Type B pancreatic cell (in vitro differentiated cells): Measurements from ENCODE around the gene S100A7. TPM values are rescaled to one million over a fixed set of nuclear protein-coding genes. Genes with fewer than 3 reads are reported as not detected.
"Not testable (repeated sequence)": the region's sequence is repeated elsewhere in the genome, so short reads cannot be mapped to it uniquely, and the experiment has no call there.

ENCODE experiments used
- DNase-seq: peaks from one replicate; pipeline ENCODE4 v3.0.0; 2021; ENCODE audit warnings: mixed read lengths; ENCODE audit not compliant: unreplicated experiment; ENCODE audit errors: extremely low spot score
- H3K27ac Mint-ChIP-seq: 2 replicates; pipeline ENCODE4 v1.8.0; 2021; ENCODE audit warnings: mild to moderate bottlenecking, mixed read lengths
- H3K27me3 Mint-ChIP-seq: 2 replicates; pipeline ENCODE4 v1.8.0; 2021; ENCODE audit warnings: mixed read lengths
- H3K36me3 Mint-ChIP-seq: 2 replicates; pipeline ENCODE4 v1.8.0; 2021; ENCODE audit warnings: mixed read lengths
- H3K4me1 Mint-ChIP-seq: one replicate; pipeline ENCODE4 v1.8.0; 2021; ENCODE audit warnings: mixed read lengths; ENCODE audit not compliant: unreplicated experiment
- H3K4me3 Mint-ChIP-seq: 2 replicates; pipeline ENCODE4 v1.8.0; 2021; ENCODE audit warnings: mild to moderate bottlenecking, mixed read lengths
- H3K9me3 Mint-ChIP-seq: 2 replicates; pipeline ENCODE4 v1.8.0; 2021; ENCODE audit warnings: mixed read lengths
- total RNA-seq: library from RNA; stranded (reverse); gene quantifications from 2 replicates; pipeline ENCODE4 v1.2.1, GENCODE V29; 2021; ENCODE audit warnings: low replicate concordance
- TF ChIP-seq, protein P1 (sequence below): fragments of 200-600 bp; sonication (generic); conservative IDR thresholded peaks from 2 replicates; pipeline ENCODE4 v1.5.0; 2021; ENCODE audit warnings: antibody characterized with exemption, mild to moderate bottlenecking

The S100A7 gene
- total RNA-seq, 1 donor from 2014 or later: 6.2 TPM

DNA sequence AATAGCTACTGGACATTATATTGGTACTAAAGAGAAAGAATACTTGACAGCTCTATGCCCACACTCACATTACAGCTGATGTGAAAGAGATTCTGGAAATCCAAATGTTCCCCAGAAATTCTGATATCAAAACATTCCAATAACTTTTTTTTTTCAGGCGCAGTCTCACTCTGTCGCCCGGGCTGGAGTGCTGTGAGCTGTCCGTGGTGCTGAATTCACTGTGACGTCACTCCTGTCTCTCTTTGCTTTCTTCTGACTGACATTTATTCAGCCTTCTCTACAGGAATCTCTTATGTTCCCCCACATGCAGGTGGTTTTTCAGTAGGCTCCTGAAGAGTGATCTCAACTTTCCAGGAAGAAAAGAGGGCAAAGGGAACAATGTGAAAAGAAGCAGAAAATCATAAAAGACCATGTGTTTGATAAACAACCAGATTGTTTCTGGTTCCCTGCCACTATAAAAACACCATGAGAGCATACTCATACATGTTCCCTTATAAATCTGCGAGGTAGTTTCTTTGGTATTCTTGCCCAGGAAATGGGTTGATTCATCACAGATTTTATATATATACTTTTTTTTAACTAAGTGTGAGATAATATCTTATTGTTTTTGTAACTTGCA is 37.9 kb downstream of the S100A7 start:
- Mint-ChIP-seq H3K4me1 (no peaks in the 10 kb centered on the region), H3K27ac (no peak overlapping the region)
- TF ChIP-seq, protein P1, sequence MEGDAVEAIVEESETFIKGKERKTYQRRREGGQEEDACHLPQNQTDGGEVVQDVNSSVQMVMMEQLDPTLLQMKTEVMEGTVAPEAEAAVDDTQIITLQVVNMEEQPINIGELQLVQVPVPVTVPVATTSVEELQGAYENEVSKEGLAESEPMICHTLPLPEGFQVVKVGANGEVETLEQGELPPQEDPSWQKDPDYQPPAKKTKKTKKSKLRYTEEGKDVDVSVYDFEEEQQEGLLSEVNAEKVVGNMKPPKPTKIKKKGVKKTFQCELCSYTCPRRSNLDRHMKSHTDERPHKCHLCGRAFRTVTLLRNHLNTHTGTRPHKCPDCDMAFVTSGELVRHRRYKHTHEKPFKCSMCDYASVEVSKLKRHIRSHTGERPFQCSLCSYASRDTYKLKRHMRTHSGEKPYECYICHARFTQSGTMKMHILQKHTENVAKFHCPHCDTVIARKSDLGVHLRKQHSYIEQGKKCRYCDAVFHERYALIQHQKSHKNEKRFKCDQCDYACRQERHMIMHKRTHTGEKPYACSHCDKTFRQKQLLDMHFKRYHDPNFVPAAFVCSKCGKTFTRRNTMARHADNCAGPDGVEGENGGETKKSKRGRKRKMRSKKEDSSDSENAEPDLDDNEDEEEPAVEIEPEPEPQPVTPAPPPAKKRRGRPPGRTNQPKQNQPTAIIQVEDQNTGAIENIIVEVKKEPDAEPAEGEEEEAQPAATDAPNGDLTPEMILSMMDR: no peak

DNA sequence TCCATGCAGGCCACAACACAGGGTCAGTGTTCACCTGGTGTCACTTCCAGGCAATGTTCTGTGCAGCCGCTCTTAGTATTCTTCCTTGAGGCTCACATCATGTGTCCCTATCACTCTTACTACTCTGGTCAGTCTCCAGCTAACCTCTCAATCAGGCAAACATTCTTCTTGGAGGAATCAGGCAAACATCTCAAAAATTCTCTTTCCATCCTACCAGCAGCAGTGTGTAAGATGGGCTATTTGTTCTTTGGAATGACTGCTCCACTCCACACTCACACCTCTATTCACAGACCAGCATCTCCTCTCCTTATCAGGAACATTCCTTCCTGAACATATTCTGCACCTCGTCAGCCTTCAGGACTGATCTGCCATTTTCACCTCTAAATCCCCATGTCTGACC is 40.1 kb downstream of the S100A7 start:
- TF ChIP-seq, protein P1: no peak
- Mint-ChIP-seq H3K9me3 (no peaks in the 10 kb centered on the region), H3K4me3 (no peak overlapping the region), H3K4me1 (no peaks in the 10 kb centered on the region), H3K27ac (no peak overlapping the region), H3K36me3 (no peaks in the 10 kb centered on the region), H3K27me3 (peaks cover 21% of the 10 kb centered on the region)
- DNase-seq: no peak

More for the DNA sequence above, 37.9 kb downstream of the S100A7 start:
- Mint-ChIP-seq H3K27me3 (peaks cover 24% of the 10 kb centered on the region), H3K4me3 (no peak overlapping the region), H3K9me3 (no peaks in the 10 kb centered on the region), H3K36me3 (no peaks in the 10 kb centered on the region)
- DNase-seq: no peak

DNA sequence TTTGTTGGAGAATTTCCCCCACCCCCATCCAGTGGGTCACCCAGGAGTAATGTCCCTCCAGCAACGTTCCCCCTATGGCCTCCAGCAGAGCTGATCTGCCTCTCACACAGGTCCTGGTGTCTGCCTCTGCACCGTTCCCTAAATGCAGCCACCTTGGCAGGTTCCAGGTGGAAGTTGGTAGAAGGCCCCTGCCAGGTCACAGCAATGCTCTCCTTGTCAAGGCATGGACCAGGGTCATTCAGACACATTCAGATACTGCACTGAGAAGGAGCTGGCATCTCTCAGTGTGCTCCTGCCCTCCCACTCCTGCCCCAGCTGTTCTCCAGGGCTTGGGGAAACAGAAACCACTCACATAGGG is 41.0 kb downstream of the S100A7 start:
- peak; percentile 15 for DNase-seq
- not testable (repeated sequence) for H3K36me3 Mint-ChIP-seq, H3K4me3 Mint-ChIP-seq, H3K27ac Mint-ChIP-seq, H3K4me1 Mint-ChIP-seq, H3K9me3 Mint-ChIP-seq
- peaks cover 16% of the 10 kb centered on the region for H3K27me3 Mint-ChIP-seq

DNA sequence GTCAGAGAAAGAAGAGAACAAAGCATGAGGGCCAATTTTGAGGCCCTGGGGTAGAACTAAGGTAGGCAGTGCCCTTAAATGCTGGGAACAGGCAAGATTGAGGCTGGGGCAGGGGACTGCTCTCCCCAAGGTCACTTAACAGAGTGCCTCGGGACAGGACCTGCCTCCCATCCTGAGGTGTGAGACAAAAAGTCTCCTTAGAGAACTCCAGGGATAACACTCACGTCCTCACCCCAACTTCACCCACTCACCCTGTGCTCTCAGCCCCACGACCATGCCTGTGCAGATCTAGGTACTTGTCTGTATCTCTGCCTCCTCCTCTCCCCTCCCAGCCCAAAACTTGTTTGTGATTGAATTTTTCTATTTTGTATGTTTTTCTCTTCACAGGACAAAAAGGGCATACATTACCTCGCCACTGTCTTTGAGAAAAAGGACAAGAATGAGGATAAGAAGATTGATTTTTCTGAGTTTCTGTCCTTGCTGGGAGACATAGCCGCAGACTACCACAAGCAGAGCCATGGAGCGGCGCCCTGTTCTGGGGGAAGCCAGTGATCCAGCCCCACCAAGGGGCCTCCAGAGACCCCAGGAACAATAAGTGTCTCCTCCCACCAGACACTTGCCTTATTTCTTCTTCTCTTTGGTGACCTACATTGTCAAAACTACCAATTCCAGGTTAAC is 41.6 kb downstream of the S100A7 start:
- not testable (repeated sequence) for H3K36me3 Mint-ChIP-seq, H3K4me3 Mint-ChIP-seq, H3K9me3 Mint-ChIP-seq, H3K27ac Mint-ChIP-seq, H3K4me1 Mint-ChIP-seq
- H3K27me3 Mint-ChIP-seq: peaks cover 13% of the 10 kb centered on the region
- peak; percentile 43 for DNase-seq

GRCh38 chr1:153417136-153417888 is 43.1 kb downstream of the S100A7 start:
- no peak for DNase-seq
- Mint-ChIP-seq H3K36me3 (no peaks in the 10 kb centered on the region), H3K27ac (no peak overlapping the region), H3K4me3 (no peak overlapping the region), H3K27me3 (peaks cover 13% of the 10 kb centered on the region), H3K4me1 (no peaks in the 10 kb centered on the region), H3K9me3 (no peaks in the 10 kb centered on the region)
- TF ChIP-seq, protein P1: no peak

GRCh38 chr1:153415850-153416570 is 44.4 kb downstream of the S100A7 start, which contains the start of gene S100A7A:
Gene S100A7A (plus strand): TSS chr1:153416520. CDS start chr1:153418083, 1,563 bp downstream.
- Mint-ChIP-seq H3K9me3 (no peaks in the 10 kb centered on the region), H3K27me3 (peaks cover 12% of the 10 kb centered on the region), H3K4me1 (no peaks in the 10 kb centered on the region), H3K27ac (no peak within 1 kb of the TSS), H3K4me3 (no peak within 1 kb of the TSS), H3K36me3 (no peaks in the 10 kb centered on the region)
- TF ChIP-seq, protein P1: no peak
- no peak for DNase-seq

GRCh38 chr1:153413961-153414360 is 46.5 kb downstream of the S100A7 start:
- H3K9me3 Mint-ChIP-seq, H3K27me3 Mint-ChIP-seq, H3K36me3 Mint-ChIP-seq, DNase-seq, H3K27ac Mint-ChIP-seq, H3K4me1 Mint-ChIP-seq, H3K4me3 Mint-ChIP-seq: not testable (repeated sequence)
